Hematopoietic multipotent progenitor cell treated with erythropoietin and hydrocortisone succinate and interleukin-3 and kit ligand, for 17 days (in vitro differentiated cells): ENCODE data around the gene EPS15.
"Not testable (repeated sequence)": the region's sequence is repeated elsewhere in the genome, so short reads cannot be mapped to it uniquely, and the experiment has no call there.

Experiments used
- DNase-seq: peaks from one replicate; pipeline ENCODE4 v3.0.0-alpha.2; 2015; ENCODE audit warnings: low spot score

The EPS15 gene

GRCh38 chr1:51519048-51519864 lies at the start of gene EPS15:
Gene EPS15, minus strand, starts transcription at chr1:51519266. Its CDS starts 35 bp downstream, at chr1:51519231.
- peak; percentile 86 for DNase-seq

DNA sequence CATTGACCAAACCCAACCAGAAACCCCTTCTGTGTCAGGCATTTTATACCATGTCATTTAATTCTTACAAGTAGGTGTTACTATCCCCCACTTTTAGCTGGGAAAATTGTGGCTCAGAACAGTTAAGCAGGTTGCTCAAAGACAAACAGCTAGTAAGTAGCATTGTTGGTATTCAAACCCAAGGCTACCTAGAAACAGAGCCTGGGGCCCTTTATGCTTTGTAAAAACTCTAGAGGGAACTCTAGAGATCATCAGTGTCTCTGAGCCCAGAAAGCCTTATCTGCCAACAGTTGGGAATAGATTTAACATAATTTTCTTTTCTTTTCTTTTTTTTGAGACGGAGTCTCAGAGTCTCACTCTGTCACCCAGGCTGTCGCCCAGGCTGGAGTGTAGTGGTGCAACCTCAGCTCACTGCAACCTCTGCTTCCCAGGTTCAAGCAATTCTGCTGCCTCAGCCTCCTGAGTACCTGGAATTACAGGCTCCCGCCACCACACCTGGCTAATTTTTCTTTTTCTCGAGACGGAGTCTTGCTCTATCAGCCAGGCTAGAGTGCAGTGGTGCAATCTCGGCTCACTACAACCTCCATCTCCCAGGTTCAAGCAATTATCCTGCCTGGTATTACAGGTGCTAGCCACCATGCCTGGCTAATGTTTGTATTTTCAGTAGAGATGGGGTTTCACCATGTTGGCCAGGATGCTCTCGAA lies 49.3 kb upstream of the EPS15 start:
- no peak for DNase-seq

GRCh38 chr1:51567653-51568052 lies 48.6 kb upstream of the EPS15 start:
- DNase-seq: no peak

- DNase-seq: no peak
These were observed 47.2 kb upstream of the EPS15 start for GRCh38 chr1:51566260-51566659.

GRCh38 chr1:51565009-51565408 lies 45.9 kb upstream of the EPS15 start:
- DNase-seq: no peak

GRCh38 chr1:51564124-51564523 lies 45.1 kb upstream of the EPS15 start:
- no peak for DNase-seq

DNA sequence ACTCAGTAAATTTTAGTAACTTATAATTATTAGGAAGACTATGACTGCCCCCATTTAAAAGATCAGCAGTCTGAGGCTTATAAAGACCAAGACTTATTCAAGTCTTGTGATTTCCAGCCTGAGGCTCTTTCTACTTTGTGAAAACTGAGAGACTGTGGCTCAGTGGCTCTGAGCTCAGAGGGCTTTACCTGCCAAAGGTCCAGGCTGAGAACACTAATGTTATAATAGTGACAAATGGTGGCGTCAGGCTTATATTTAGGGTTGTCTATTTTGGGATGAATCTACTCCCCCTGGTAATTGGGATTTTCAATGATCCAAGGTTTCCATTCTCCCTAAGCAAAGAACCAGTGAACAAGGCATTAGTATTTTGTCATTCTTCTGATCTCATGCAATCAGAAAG lies 42.6 kb upstream of the EPS15 start:
- DNase-seq: no peak

- DNase-seq: not testable (repeated sequence)
These were observed 41.8 kb upstream of the EPS15 start for GRCh38 chr1:51560895-51561294.

DNA sequence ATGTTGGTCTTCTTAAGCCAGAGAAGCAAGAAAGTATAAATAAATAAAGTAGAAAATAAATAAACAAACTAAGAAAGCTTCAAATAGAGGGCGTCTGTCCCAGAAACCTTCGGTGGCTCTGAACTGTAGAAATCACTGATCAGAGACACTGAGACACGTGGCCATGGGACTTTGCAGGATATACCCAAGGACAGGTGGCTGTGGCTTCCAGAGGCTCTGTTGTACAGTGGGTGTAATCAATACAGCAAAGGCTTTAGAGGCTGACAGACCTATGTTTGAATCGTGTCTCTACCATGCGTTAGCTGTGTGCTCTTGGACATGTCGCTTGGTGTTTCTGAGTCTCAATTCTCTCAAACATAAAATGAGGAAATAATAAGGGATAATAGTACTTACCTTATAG lies 41.0 kb upstream of the EPS15 start:
- DNase-seq: no peak

GRCh38 chr1:51559501-51559900 lies 40.4 kb upstream of the EPS15 start:
- no peak for DNase-seq

DNA sequence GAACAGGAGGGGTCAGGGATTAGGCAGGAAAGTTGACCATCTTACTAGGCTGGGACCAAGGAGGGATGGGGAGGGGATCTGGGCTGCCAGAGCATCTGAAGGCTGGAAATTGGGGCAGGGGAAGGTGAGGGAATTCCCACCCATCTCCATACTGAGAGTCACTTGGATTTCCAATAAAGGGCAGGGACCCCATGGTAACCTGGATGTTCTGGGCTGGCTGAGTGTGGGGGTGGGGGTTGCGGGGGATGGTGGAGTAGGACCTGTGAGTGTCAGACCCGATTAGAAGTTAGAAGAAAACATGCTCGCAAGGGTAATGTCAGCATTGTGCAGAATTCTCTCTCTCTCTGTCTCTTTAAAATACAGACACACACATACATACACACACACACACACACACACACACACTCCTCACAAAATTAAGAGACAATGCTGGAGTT lies 40.0 kb upstream of the EPS15 start:
- DNase-seq: no peak

GRCh38 chr1:51558375-51558924 lies 39.4 kb upstream of the EPS15 start:
- no peak for DNase-seq

DNA sequence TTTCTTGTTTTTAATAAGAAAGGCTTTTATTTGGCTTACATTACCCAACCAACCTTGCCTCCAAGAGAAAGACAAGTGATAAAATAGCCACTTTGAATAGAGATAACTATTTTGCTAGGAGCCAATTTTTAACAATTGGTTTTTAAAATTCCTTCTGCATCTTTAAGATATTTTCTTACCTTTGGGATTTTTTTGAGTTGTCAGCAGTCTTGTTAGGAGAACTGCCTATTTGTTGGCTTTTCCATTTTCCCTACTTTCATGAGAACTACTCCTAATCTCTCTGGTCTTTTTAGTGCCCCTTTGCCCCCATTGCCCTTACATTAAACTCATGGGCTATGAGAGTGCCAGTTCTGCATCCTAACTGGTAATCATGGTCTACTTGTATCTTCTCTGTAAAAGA lies 38.1 kb upstream of the EPS15 start:
- DNase-seq: no peak

GRCh38 chr1:51555866-51556619 lies 37.0 kb upstream of the EPS15 start:
- DNase-seq: no peak

GRCh38 chr1:51553911-51554310 lies 34.8 kb upstream of the EPS15 start:
- DNase-seq: no peak

GRCh38 chr1:51552929-51553807 lies 34.1 kb upstream of the EPS15 start:
- DNase-seq: no peak

DNA sequence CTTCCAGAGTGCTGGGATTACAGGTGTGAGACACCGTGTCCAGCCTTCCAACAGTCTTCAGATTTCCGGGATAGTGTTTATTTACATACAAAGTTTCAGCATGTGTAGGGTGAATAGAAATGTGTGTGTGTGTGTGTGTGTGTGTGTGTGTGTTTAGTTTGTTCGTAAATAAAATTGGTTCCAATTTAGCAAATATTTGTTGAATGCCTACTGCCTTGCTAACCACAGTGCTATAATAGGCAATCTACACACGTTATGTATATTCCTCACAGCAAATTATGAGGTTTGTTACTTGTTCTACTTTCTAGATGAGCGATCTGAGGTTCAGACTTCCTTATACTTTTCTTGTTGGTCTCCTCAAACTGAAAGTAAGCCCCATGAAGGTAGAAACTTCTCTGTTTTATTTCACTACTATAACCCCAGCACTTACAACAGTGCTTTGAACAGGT lies 32.8 kb upstream of the EPS15 start:
- no peak for DNase-seq

GRCh38 chr1:51551081-51551480 lies 32.0 kb upstream of the EPS15 start:
- DNase-seq: no peak

- DNase-seq: no peak
These were observed 30.8 kb upstream of the EPS15 start for GRCh38 chr1:51549901-51550300.

DNA sequence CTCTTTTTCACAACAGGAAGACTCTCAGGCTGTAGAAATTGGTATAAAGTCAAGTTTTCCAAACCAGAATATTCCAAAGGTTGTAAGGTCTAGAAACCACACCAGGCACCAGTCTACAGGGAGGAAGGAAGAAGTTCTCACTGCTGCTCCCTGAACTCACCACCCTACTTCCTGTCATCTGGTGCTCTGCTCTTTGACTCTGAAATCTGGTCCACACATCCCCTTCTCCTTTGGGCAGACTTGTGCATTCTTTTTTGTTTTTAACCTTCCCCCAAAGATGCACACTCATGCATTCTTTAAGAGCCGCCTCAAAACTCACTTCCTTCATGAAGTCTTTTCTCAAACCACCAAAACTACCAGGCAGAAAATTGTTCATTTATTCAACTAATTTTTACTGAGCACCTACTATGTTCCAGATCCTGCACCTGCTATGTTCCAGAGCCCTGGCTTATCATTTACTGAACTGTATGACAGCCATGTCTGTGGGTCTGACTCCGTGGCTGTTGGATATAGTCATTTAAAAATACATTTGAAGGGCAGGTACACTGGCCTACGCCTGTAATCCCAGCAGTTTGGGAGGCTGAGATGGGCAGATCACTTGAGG lies 30.1 kb upstream of the EPS15 start:
- no peak for DNase-seq

DNA sequence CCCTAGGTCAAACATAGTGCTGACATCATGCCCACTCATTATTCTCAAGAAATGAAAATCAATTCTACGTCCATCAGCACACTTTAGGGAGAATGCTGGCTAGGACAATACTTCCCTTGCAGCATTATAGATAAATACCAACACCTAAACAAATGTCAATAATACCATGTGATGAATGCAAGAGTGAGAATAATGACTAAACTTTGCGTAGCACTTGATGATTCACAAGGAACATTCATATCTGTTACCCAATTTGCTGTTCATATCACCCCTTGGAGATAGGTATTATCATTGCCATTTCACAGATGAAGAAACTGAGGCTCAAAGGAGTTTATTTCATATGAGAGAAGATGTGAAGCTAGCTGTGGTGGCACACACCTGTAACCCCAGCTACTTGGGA lies 24.8 kb upstream of the EPS15 start:
- no peak for DNase-seq
